SK-N-SH (cell line): ENCODE measurements around the gene ACP3. TPM values are rescaled to one million over a fixed set of nuclear protein-coding genes. Genes with fewer than 3 reads are reported as not detected.

ENCODE experiments used
- CTCF ChIA-PET: fragments of 300-600, 350-600 bp; formaldehyde crosslinking; extraction: SDS; loops from one replicate; lab custom pipeline; 2021; lab: Yijun Ruan, JAX
- POLR2A ChIA-PET: fragments of 350-600 bp; sonication (Branson Sonifier 250); formaldehyde crosslinking; extraction: SDS; loops from one replicate; lab custom pipeline; 2020; ENCODE audit warnings: antibody characterized with exemption, inconsistent platforms; lab: Yijun Ruan, JAX
- DNase-seq: peaks from one replicate; pipeline ENCODE4 v3.0.0; 2012
- H2AFZ ChIP-seq: fragments of 200-600 bp; sonication (generic); 2 replicates; pipeline ENCODE4 v1.8.1; 2016; ENCODE audit warnings: antibody characterized with exemption, mild to moderate bottlenecking, low read depth
- H3F3A ChIP-seq: fragments of 200-600 bp; sonication (generic); replicated peaks from 2 replicates; pipeline ENCODE3; 2016; ENCODE audit warnings: antibody characterized with exemption, mild to moderate bottlenecking; ENCODE audit not compliant: insufficient read depth
- H3K27ac ChIP-seq, 2 experiments: fragments of 200-500 bp in 1 of 2; fragments of 200-600 bp in 1 of 2; sonication (Bioruptor generic) in 1 of 2; sonication (generic), shearing (Covaris generic) in 1 of 2; 2 replicates each; pipeline versions ENCODE4 v1.5.1 to v1.6.1; 2014 to 2016; ENCODE audit warnings: low read depth in 2 of 2, inconsistent platforms in 1 of 2, low read length in 1 of 2, mild to moderate bottlenecking in 1 of 2, mixed read lengths in 1 of 2
- H3K27me3 ChIP-seq: fragments of 200-600 bp; sonication (generic), shearing (Covaris generic); 2 replicates; pipeline ENCODE4 v1.6.1; 2016; ENCODE audit warnings: mixed run types; ENCODE audit not compliant: insufficient read depth
- H3K36me3 ChIP-seq, 2 experiments: fragments of 200-500 bp in 1 of 2; fragments of 200-600 bp in 1 of 2; sonication (Bioruptor generic) in 1 of 2; sonication (generic) in 1 of 2; replicated peaks in 1 of 2; 2 replicates each; pipeline versions ENCODE3 to v1.5.1; 2014 to 2016; ENCODE audit warnings: low read length in 1 of 2, mild to moderate bottlenecking in 1 of 2; ENCODE audit not compliant: insufficient read depth in 2 of 2, control insufficient read depth in 1 of 2
- H3K4me1 ChIP-seq, 2 experiments: fragments of 200-500 bp in 1 of 2; fragments of 200-600 bp in 1 of 2; sonication (Bioruptor generic) in 1 of 2; sonication (generic), shearing (Covaris generic) in 1 of 2; 2 replicates each; pipeline versions ENCODE4 v1.5.1 to v1.6.1; 2014 to 2016; ENCODE audit warnings: low read depth in 1 of 2, low read length in 1 of 2, mixed run types in 1 of 2; ENCODE audit not compliant: insufficient read depth in 2 of 2, control insufficient read depth in 1 of 2
- H3K4me2 ChIP-seq: fragments of 200-600 bp; sonication (generic), shearing (Covaris generic); 2 replicates; pipeline ENCODE4 v1.6.1; 2017; ENCODE audit warnings: mixed run types
- H3K4me3 ChIP-seq, 2 experiments: fragments of 200-500 bp in 1 of 2; fragments of 200-600 bp in 1 of 2; sonication (Bioruptor generic) in 1 of 2; sonication (generic), shearing (Covaris generic) in 1 of 2; 2 replicates each; pipeline versions ENCODE4 v1.5.1 to v1.8.1; 2014 to 2016; ENCODE audit warnings: low read depth in 2 of 2, inconsistent platforms in 1 of 2, low read length in 1 of 2, mild to moderate bottlenecking in 1 of 2, mixed read lengths in 1 of 2, moderate library complexity in 1 of 2
- H3K79me2 ChIP-seq: fragments of 200-600 bp; sonication (generic); 2 replicates; pipeline ENCODE4 v1.8.1; 2017; ENCODE audit warnings: mild to moderate bottlenecking; ENCODE audit not compliant: insufficient read depth
- H3K9ac ChIP-seq: fragments of 200-600 bp; sonication (generic); 2 replicates; pipeline ENCODE4 v1.6.1; 2017; ENCODE audit warnings: mixed run types
- H3K9me2 ChIP-seq: fragments of 200-600 bp; sonication (generic); 2 replicates; pipeline ENCODE4 v1.6.1; 2017; ENCODE audit warnings: mixed run types
- H3K9me3 ChIP-seq: fragments of 200-600 bp; sonication (generic); 2 replicates; pipeline ENCODE4 v1.6.1; 2017; ENCODE audit warnings: mixed run types, mild to moderate bottlenecking, moderate library complexity
- H4K20me1 ChIP-seq: fragments of 200-600 bp; sonication (generic); 2 replicates; pipeline ENCODE4 v1.6.1; 2017; ENCODE audit warnings: mild to moderate bottlenecking, mixed run types; ENCODE audit not compliant: insufficient read depth
- CHD2 ChIP-seq: fragments of 150-350 bp; IDR thresholded peaks from 2 replicates; pipeline ENCODE4 v1.6.1; 2018; ENCODE audit warnings: low read length; ENCODE audit not compliant: partially characterized antibody
- CTCF ChIP-seq: fragments of 200-600 bp; sonication (generic); IDR thresholded peaks from 2 replicates; pipeline ENCODE4 v1.6.1; 2017; ENCODE audit warnings: antibody characterized with exemption, mild to moderate bottlenecking, moderate library complexity
- EP300 ChIP-seq, 2 experiments: IDR thresholded peaks; 2 replicates each; pipeline versions ENCODE4 v1.4.0 to v1.6.1; 2012; ENCODE audit warnings: borderline replicate concordance in 1 of 2, low read depth in 1 of 2, low read length in 1 of 2
- GABPA ChIP-seq: IDR thresholded peaks from 2 replicates; pipeline ENCODE4 v1.4.0; 2012; ENCODE audit warnings: low read depth, mild to moderate bottlenecking
- GATA2 ChIP-seq: sonication (generic); formaldehyde crosslinking; IDR thresholded peaks from 2 replicates; pipeline ENCODE4 v1.5.0; 2020; ENCODE audit warnings: mild to moderate bottlenecking, missing genetic modification reagents
- JUND ChIP-seq: IDR thresholded peaks from 2 replicates; pipeline ENCODE4 v1.4.0; 2012
- NFIC ChIP-seq: IDR thresholded peaks from 2 replicates; pipeline ENCODE4 v1.4.0; 2012; ENCODE audit warnings: borderline replicate concordance
- POLR2AphosphoS5 ChIP-seq: IDR thresholded peaks from 2 replicates; pipeline ENCODE4 v1.6.1; 2012; ENCODE audit warnings: low read depth, low read length
- RCOR1 ChIP-seq: fragments of 150-350 bp; IDR thresholded peaks from 2 replicates; pipeline ENCODE4 v1.6.1; 2017; ENCODE audit warnings: antibody characterized with exemption, low read length
- REST ChIP-seq: IDR thresholded peaks from 2 replicates; pipeline ENCODE4 v1.6.1; 2012; ENCODE audit warnings: mild to moderate bottlenecking, low read depth, low read length, moderate library complexity
- RXRA ChIP-seq: IDR thresholded peaks from 2 replicates; pipeline ENCODE4 v1.4.0; 2012; ENCODE audit warnings: low read depth, mild to moderate bottlenecking, borderline replicate concordance
- SMC3 ChIP-seq: IDR thresholded peaks from 2 replicates; pipeline ENCODE4 v1.6.1; 2012; ENCODE audit warnings: low read depth, low read length, improper control_type of control experiment
- TCF12 ChIP-seq: IDR thresholded peaks from 2 replicates; pipeline ENCODE4 v1.4.0; 2012
- USF2 ChIP-seq: fragments of 150-350 bp; IDR thresholded peaks from 2 replicates; pipeline ENCODE4 v1.6.1; 2017; ENCODE audit warnings: antibody characterized with exemption, low read length, low read depth, borderline replicate concordance
- YY1 ChIP-seq: IDR thresholded peaks from 2 replicates; pipeline ENCODE4 v1.4.0; 2012; ENCODE audit warnings: low read depth, mild to moderate bottlenecking
- WGBS: methylation state at CpG from one replicate; pipeline ENCODE4 v1.1.6; 2017; ENCODE audit warnings: low lambda C conversion rate; 5-methylcytosine and 5-hydroxymethylcytosine counted together
- polyA plus RNA-seq, 3 experiments: library from polyadenylated mRNA; depleted of rRNA; stranded (reverse); fragments of >200 nt; gene quantifications; 2 replicates each; pipeline ENCODE4 v1.2.3, GENCODE V29; 2012

The ACP3 gene
- polyA plus RNA-seq, 1 of the 3 experiments (the other 2 are of a cell fraction), result 0.30 TPM

- no peak overlapping the region for H3K9ac ChIP-seq
- TF ChIP-seq GATA2 (CRISPR knock-in tag) (no peak), JUND (no peak), YY1 (no peak), NFIC (no peak), GABPA (no peak), SMC3 (no peak), RXRA (no peak)
- no peak overlapping the region for H3K4me3 ChIP-seq
- H3K9me3 ChIP-seq, result no peaks in the 10 kb centered on the region
- 93% methylated on average over 1 of the region's 1 CpG for WGBS
- H3K27me3 ChIP-seq, result no peaks in the 10 kb centered on the region
- H4K20me1 ChIP-seq, result no peaks in the 10 kb centered on the region
- H3K27ac ChIP-seq, result no peak overlapping the region
- no peak overlapping the region for H2AFZ ChIP-seq
- no peaks in the 10 kb centered on the region for H3K9me2 ChIP-seq
- H3F3A ChIP-seq, result no peaks in the 10 kb centered on the region
- ChIA-PET CTCF (interaction anchor here (1.3 to 19.3 kb wide), 5 partner anchors 33 to 314 kb away, joined by 3 to 383 read pairs (median 4); partner anchors contain the start of gene CPNE4), POLR2A (no interaction called here)
- no peak for DNase-seq
- no peaks in the 10 kb centered on the region for H3K4me1 ChIP-seq
- no peaks in the 10 kb centered on the region for H3K36me3 ChIP-seq
- H3K79me2 ChIP-seq, result no peaks in the 10 kb centered on the region
- no peak overlapping the region for H3K4me2 ChIP-seq
Observed at GRCh38 chr3:132348531-132348930, 31.3 kb downstream of the ACP3 start.

- Histone ChIP-seq H3K27me3 (no peaks in the 10 kb centered on the region), H4K20me1 (no peaks in the 10 kb centered on the region), H3K4me1 (no peaks in the 10 kb centered on the region), H3K36me3 (no peaks in the 10 kb centered on the region), H3K27ac (no peak overlapping the region), H3F3A (no peaks in the 10 kb centered on the region), H3K79me2 (no peaks in the 10 kb centered on the region), H2AFZ (no peak overlapping the region), H3K4me3 (no peak overlapping the region), H3K4me2 (no peak overlapping the region), H3K9me3 (no peaks in the 10 kb centered on the region), H3K9ac (no peak overlapping the region), H3K9me2 (no peaks in the 10 kb centered on the region)
- no peak for DNase-seq
- no peak for TF ChIP-seq EP300 (IDR thresholded peaks at IDR 0.05; ENCODE audit: borderline replicate concordance in 1 of 2, low read depth in 1 of 2, low read length in 1 of 2)
- TF ChIP-seq TCF12, result no peak
- TF ChIP-seq GABPA, result no peak
- TF ChIP-seq CHD2, result no peak
- TF ChIP-seq REST, result no peak
- TF ChIP-seq CTCF, result no peak
- TF ChIP-seq RCOR1, result no peak
- TF ChIP-seq USF2, result no peak
- no peak for TF ChIP-seq POLR2AphosphoS5
- POLR2A ChIA-PET, result no interaction called here
- CTCF ChIA-PET, result interaction anchor here (1.2 to 19.3 kb wide), 9 partner anchors 8 to 316 kb away, joined by 3 to 383 read pairs (median 6); partner anchors contain the start of gene CPNE4
- WGBS, result 29% methylated on average over 1 of the region's 1 CpG
Observed at GRCh38 chr3:132350814-132351213, 33.6 kb downstream of the ACP3 start.
